CD14-positive monocyte (primary cell): ENCODE data around the gene FCRL6. TPM values are rescaled to one million over a fixed set of nuclear protein-coding genes. Genes with fewer than 3 reads are reported as not detected.

Source experiments
- DNase-seq, 3 donors: peaks; one replicate each; pipeline ENCODE4 v3.0.0-alpha.2; 2011 to 2022
- H2AFZ ChIP-seq: 2 replicates; pipeline ENCODE4 v1.6.0; 2012; ENCODE audit warnings: mild to moderate bottlenecking, low read depth, low read length, inconsistent platforms; ENCODE audit not compliant: insufficient read depth, poor library complexity, severe bottlenecking
- H3K27ac ChIP-seq, 2 donors: 1 replicate in 1 of 2; 2 replicates in 1 of 2; pipeline ENCODE4 v1.5.1; 2012 to 2013; ENCODE audit warnings: low read length in 2 of 2, control low read depth in 1 of 2, inconsistent platforms in 1 of 2, low read depth in 1 of 2, mild to moderate bottlenecking in 1 of 2
- H3K27me3 ChIP-seq, 2 donors: one replicate each; pipeline versions ENCODE4 v1.6.0 to v1.6.1; 2011 to 2013; ENCODE audit warnings: low read length in 2 of 2; ENCODE audit not compliant: control insufficient read depth in 2 of 2, insufficient read depth in 2 of 2
- H3K36me3 ChIP-seq, 2 donors: replicated peaks in 1 of 2; 1 replicate in 1 of 2; 2 replicates in 1 of 2; pipeline versions ENCODE4 v1.5.1 to v1.6.1; 2012 to 2013; ENCODE audit warnings: low read length in 2 of 2, control low read depth in 1 of 2, inconsistent platforms in 1 of 2, mild to moderate bottlenecking in 1 of 2; ENCODE audit not compliant: insufficient read depth in 2 of 2, control insufficient read depth in 1 of 2
- H3K4me1 ChIP-seq, 2 donors: 1 replicate in 1 of 2; 2 replicates in 1 of 2; pipeline versions ENCODE4 v1.5.1 to v1.6.1; 2012 to 2013; ENCODE audit warnings: low read length in 2 of 2, control low read depth in 1 of 2, inconsistent platforms in 1 of 2, mild to moderate bottlenecking in 1 of 2, moderate library complexity in 1 of 2; ENCODE audit not compliant: insufficient read depth in 2 of 2, control insufficient read depth in 1 of 2
- H3K4me2 ChIP-seq: replicated peaks from 2 replicates; pipeline ENCODE3; 2012; ENCODE audit warnings: low read length, moderate library complexity, mild to moderate bottlenecking; ENCODE audit not compliant: poor library complexity, severe bottlenecking; ENCODE audit errors: extremely low read depth
- H3K4me3 ChIP-seq, 3 experiments: fragments of 200-600 bp in 1 of 3; sonication (generic) in 1 of 3; replicated peaks in 1 of 3; 1 replicate in 2 of 3; 2 replicates in 1 of 3; pipeline ENCODE4 v1.5.1; 2011 to 2013; ENCODE audit warnings: low read length in 3 of 3, mild to moderate bottlenecking in 3 of 3, control low read depth in 2 of 3, low read depth in 2 of 3, inconsistent platforms in 1 of 3, moderate library complexity in 1 of 3
- H3K79me2 ChIP-seq: 2 replicates; pipeline ENCODE4 v1.6.0; 2012; ENCODE audit warnings: mild to moderate bottlenecking, control low read depth, inconsistent platforms, low read length, moderate library complexity; ENCODE audit not compliant: insufficient read depth
- H3K9ac ChIP-seq: 2 replicates; pipeline ENCODE4 v1.6.0; 2017; ENCODE audit warnings: low read length, mild to moderate bottlenecking; ENCODE audit not compliant: insufficient read depth, poor library complexity, severe bottlenecking
- H3K9me3 ChIP-seq, 2 donors: replicated peaks in 1 of 2; 1 replicate in 1 of 2; 2 replicates in 1 of 2; pipeline versions ENCODE4 v1.5.1 to v1.6.1; 2012 to 2013; ENCODE audit warnings: low read length in 2 of 2, control low read depth in 1 of 2; ENCODE audit not compliant: control insufficient read depth in 1 of 2, insufficient read depth in 1 of 2
- H4K20me1 ChIP-seq: 2 replicates; pipeline ENCODE4 v1.6.0; 2012; ENCODE audit warnings: mild to moderate bottlenecking, low read length, control low read depth, moderate library complexity; ENCODE audit not compliant: insufficient read depth
- H3K27ac Mint-ChIP-seq, 7 donors: one replicate each; pipeline ENCODE4 v1.8.0; 2020; ENCODE audit warnings: mild to moderate bottlenecking in 7 of 7, mixed read lengths in 7 of 7, moderate library complexity in 6 of 7, inconsistent platforms in 2 of 7
- H3K27me3 Mint-ChIP-seq, 3 donors: one replicate each; pipeline ENCODE4 v1.8.0; 2021 to 2022; ENCODE audit warnings: low read depth in 3 of 3, mild to moderate bottlenecking in 3 of 3, mixed read lengths in 3 of 3, moderate library complexity in 3 of 3, inconsistent platforms in 1 of 3
- H3K36me3 Mint-ChIP-seq, 2 donors: one replicate each; pipeline ENCODE4 v1.8.0; 2020; ENCODE audit warnings: mixed read lengths in 2 of 2, inconsistent platforms in 1 of 2, mild to moderate bottlenecking in 1 of 2
- H3K4me1 Mint-ChIP-seq: one replicate; pipeline ENCODE4 v1.8.0; 2020; ENCODE audit warnings: mild to moderate bottlenecking, mixed read lengths
- H3K4me3 Mint-ChIP-seq, 2 donors: one replicate each; pipeline ENCODE4 v1.8.0; 2020; ENCODE audit warnings: mild to moderate bottlenecking in 2 of 2, mixed read lengths in 2 of 2, moderate library complexity in 1 of 2
- H3K9me3 Mint-ChIP-seq, 7 donors: one replicate each; pipeline ENCODE4 v1.8.0; 2020 to 2022; ENCODE audit warnings: mixed read lengths in 7 of 7, mild to moderate bottlenecking in 6 of 7, moderate library complexity in 6 of 7, inconsistent platforms in 2 of 7
- WGBS: methylation state at CpG from one replicate; pipeline ENCODE4 v1.1.5; 2013; ENCODE audit warnings: missing lambda C conversion rate; ENCODE audit not compliant: insufficient coverage; 5-methylcytosine and 5-hydroxymethylcytosine counted together
- intact Hi-C, 2 donors: fragments of 100-400 bp; cut with micrococcal nuclease; formaldehyde crosslinking; loops; one replicate each; pipeline versions ENCODE4 v1.15.0 to v1.15.1; 2023
- polyA plus RNA-seq, 3 donors: library from polyadenylated mRNA; depleted of rRNA in 1 of 3; unstranded in 2 of 3; stranded (reverse) in 1 of 3; fragments of 300-500 nt in 2 of 3; fragments of >200 nt in 1 of 3; fragmentation: Illumina TruSeq in 2 of 3; gene quantifications; 1 replicate in 2 of 3; 2 replicates in 1 of 3; pipeline ENCODE4 v1.2.3, GENCODE V29; 2012 to 2021
- TF ChIP-seq, protein P1 (sequence below): fragments of 200-600 bp; IDR thresholded peaks from one replicate; pipeline ENCODE4 v1.8.0; 2022; ENCODE audit warnings: antibody characterized with exemption, mild to moderate bottlenecking

Gene FCRL6
- polyA plus RNA-seq, 3 donors: 0.15 to 0.36 (median 0.17) TPM

DNA sequence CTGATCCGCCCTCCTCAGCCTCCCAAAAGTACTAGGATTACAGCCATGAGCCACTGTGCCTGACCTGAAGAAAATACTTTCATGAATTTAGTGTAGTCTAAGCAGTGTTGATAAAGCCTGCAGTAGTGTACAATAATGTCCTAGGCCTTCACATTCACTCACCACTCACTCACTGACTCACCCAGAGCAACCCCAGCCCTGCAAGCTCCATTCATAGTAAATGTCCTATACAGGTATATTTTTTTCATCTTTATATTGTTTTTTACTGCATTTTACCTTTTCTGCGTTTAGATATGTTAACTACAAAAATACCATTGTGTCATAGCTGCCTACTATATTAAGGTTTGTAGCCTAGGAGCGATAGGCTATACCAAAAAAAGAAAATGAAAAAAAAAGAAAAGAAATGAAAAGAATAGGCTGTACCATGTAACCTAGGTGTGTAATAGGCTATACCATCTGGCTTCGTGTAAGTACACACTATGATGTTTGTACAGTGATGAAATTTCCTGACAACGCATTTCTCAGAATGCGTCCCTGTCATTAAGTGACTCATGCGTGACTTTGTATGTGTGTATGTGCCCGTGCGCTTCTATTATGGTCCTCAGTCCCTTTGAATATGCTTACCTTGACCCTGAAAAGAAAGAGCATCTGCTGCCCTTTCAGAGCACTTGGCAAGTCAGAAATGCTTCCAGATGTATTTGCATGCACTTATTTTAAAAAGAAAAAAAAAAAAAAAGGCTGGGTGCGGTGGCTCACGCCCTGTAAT lies 15.3 kb downstream of the FCRL6 start:
- Histone ChIP-seq H3K36me3 (no peaks in the 10 kb centered on the region), H3K4me2 (no peak overlapping the region), H3K9ac (no peak overlapping the region), H2AFZ (no peak overlapping the region), H3K79me2 (no peaks in the 10 kb centered on the region), H3K4me1 (no peaks in the 10 kb centered on the region), H4K20me1 (no peaks in the 10 kb centered on the region), H3K27ac (no peak overlapping the region), H3K27me3 (no peaks in the 10 kb centered on the region), H3K4me3 (no peak overlapping the region), H3K9me3 (no peaks in the 10 kb centered on the region)
- peak in 1 of 3 donors; percentile 35 for DNase-seq
- peaks cover 5% of the 10 kb centered on the region for H3K4me1 Mint-ChIP-seq
- WGBS: 91% methylated on average over 6 of the region's 11 CpGs
- intact Hi-C loops: no loop called here
- H3K27ac Mint-ChIP-seq: no peak overlapping the region
- H3K27me3 Mint-ChIP-seq: peaks cover 3 to 6% (median 4%) of the 10 kb centered on the region in 3 donors
- no peak overlapping the region for H3K4me3 Mint-ChIP-seq
- TF ChIP-seq, protein P1, sequence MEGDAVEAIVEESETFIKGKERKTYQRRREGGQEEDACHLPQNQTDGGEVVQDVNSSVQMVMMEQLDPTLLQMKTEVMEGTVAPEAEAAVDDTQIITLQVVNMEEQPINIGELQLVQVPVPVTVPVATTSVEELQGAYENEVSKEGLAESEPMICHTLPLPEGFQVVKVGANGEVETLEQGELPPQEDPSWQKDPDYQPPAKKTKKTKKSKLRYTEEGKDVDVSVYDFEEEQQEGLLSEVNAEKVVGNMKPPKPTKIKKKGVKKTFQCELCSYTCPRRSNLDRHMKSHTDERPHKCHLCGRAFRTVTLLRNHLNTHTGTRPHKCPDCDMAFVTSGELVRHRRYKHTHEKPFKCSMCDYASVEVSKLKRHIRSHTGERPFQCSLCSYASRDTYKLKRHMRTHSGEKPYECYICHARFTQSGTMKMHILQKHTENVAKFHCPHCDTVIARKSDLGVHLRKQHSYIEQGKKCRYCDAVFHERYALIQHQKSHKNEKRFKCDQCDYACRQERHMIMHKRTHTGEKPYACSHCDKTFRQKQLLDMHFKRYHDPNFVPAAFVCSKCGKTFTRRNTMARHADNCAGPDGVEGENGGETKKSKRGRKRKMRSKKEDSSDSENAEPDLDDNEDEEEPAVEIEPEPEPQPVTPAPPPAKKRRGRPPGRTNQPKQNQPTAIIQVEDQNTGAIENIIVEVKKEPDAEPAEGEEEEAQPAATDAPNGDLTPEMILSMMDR: no peak
- no peaks in the 10 kb centered on the region for H3K9me3 Mint-ChIP-seq
- H3K36me3 Mint-ChIP-seq: peaks cover 0 to 2% of the 10 kb centered on the region in 2 donors

DNA sequence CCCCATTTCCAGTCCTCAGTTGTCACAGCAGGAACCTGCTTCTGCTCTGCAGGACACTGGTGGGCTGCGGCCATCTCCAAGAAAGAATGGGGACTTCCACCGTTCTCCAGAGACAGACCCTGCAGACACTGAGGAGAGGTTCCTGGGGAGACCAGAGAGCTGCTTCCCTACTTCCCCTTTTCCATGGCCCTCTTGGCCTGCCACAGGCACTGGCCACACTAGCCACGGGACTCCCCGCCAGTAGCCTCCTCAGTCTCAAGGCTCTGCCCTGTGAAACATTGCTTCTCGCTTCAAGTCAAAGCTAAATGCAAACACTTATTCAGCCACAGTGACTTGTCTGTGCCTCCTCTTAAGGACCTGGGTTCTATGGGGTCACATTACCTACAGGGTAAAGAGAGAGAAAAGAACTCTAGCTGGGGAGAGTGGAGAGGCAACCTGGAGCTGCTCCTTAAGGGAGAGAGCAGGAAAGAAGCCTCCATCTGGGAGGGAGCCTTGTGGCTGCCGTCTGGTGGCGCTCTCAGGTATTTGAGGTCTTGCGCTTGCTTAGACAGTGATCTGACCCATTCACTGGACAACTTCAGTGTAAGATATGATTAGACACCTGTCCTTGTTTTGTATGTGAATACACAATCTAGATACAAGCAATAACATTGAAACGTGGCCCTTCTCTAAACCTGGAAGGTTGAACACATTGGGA lies 19.2 kb downstream of the FCRL6 start:
- Histone ChIP-seq H3K9me3 (no peaks in the 10 kb centered on the region), H3K36me3 (no peaks in the 10 kb centered on the region), H4K20me1 (no peaks in the 10 kb centered on the region), H3K4me2 (no peak overlapping the region), H3K9ac (no peak overlapping the region), H2AFZ (no peak overlapping the region), H3K27ac (no peak overlapping the region), H3K79me2 (no peaks in the 10 kb centered on the region), H3K4me1 (peaks cover 15 to 17% of the 10 kb centered on the region in 2 donors), H3K27me3 (no peaks in the 10 kb centered on the region), H3K4me3 (no peak overlapping the region)
- peak in 2 of 3 donors; percentile 19 to 46 for DNase-seq
- peaks cover 2 to 10% (median 6%) of the 10 kb centered on the region in 3 donors for H3K27me3 Mint-ChIP-seq
- no peak overlapping the region for H3K4me3 Mint-ChIP-seq
- WGBS: 92% methylated on average over 4 of the region's 9 CpGs
- no peaks in the 10 kb centered on the region for H3K9me3 Mint-ChIP-seq
- H3K27ac Mint-ChIP-seq: peak overlapping the region in 1 of 7 donors; percentile 74
- intact Hi-C loops: no loop called here
- TF ChIP-seq, protein P1: peak; percentile 77
- peaks cover 32% of the 10 kb centered on the region for H3K4me1 Mint-ChIP-seq
- peaks cover 0 to 3% of the 10 kb centered on the region in 2 donors for H3K36me3 Mint-ChIP-seq
